Effector CD4-positive, alpha-beta T cell (primary cell): Measurements from ENCODE around the gene GSTT2. TPM values are rescaled to one million over a fixed set of nuclear protein-coding genes. Genes with fewer than 3 reads are reported as not detected.
"Not testable (repeated sequence)": the region's sequence is repeated elsewhere in the genome, so short reads cannot be mapped to it uniquely, and the experiment has no call there.

Experiments
- DNase-seq: peaks from one replicate; pipeline ENCODE4 v3.0.0-alpha.2; 2020
- total RNA-seq: gene quantifications from one replicate; lab custom pipeline; 2026; lab: John Stamatoyannopoulos, UW

Gene GSTT2
- total RNA-seq, result not detected

DNA sequence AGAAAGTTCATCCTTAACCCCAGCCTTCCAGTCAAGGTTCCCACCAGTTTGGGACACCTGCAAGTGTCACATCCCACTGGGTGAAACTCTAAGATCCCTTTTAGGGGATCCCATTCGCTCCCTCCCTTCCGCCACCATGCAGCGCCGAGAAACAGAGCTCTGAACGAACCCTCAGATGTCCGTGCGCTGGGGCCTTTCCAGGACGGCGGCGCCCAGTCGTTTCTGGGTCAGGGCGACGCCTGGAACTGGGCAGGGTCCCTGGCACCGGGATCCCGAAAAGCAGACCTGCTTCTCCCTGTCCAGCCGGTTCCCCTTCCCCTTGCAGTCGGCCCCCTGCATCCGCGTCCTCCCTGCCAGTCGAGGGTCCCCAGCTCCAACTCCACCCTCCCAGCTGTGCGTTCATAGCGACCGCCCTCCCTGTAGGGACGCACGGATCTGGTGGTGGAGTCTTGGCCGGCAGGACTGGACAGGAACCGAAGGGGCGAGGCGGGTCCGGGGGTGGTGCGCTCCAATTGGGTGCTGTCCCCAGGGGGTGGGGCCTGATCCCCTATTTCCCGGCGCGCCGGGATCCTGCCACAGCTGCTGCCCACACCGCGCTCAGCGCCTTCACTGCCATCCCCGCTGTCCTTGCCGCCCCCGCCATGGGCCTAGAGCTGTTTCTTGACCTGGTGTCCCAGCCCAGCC, at the start of gene GSTT2:
GSTT2 (plus strand) TSS at position 578 of the 684 bp plus-strand sequence.
- not testable (repeated sequence) for DNase-seq

DNA sequence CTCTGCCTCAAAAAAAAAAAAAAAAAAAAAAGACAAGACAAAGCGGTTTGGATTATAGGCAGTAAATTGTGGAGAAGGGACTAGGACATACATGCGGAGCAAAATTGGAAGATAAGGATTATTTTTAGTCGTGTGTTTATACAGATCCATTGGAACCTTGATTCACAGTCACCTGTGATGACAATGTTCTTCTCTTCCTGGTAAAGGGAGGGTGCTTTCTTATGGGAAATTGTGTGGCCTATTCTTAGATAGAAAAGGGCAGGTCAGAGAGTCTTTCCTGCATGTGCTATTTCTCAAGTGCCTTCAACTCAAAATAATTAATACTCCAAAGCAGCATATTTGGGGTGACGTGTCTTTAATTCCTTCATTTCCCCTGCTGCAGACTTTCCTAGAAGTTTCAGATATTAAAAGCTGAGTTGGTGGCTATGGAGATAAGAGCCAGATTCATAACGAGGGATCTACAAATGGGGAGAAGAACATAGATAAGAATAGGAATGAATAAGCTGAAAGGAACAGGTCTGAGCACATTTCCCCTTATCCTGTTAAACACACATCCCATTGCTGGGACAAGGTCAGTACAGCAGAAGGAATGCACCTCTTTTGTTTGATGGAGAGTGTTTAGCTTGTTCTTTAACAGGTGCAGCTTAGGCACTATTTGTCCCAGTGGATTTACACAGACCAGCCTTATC, 41.5 kb upstream of the GSTT2 start:
- DNase-seq, result no peak

DNA sequence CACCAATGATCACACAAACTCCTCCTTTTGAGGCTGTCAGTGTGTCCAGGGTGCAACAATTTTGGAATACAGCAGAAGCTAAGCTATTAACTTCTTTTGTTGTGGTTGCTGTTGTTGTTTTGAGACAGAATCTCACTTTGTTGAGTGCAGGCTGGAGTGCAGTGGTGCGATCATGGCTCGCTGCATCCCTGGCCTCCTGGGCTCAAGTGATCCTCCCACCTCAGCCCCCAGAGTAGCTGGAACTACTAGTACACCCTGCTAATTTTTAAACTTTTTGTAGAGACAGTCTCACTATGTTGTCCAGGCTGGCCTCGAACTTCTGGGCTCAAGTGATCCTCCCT, 40.9 kb upstream of the GSTT2 start:
- DNase-seq, result no peak

DNA sequence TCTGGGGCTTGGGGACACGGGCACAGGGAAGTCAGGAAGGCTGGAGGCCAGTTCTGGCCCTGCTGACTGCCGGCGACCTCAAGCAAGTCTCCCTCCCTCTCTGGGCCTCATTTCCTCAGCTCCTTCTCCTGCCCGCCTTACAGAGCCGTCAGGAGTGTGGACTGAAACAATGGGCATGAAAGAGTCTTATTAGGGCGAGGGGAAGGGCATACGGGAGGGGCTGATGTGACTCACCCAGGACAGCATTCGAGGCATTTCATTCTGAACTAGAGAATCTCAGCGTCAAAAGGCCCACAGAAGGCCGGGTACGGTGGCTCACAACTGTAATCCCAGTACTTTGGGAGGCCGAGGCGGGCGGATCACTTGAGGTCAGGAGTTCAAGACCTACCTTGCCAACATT, 39.8 kb upstream of the GSTT2 start:
- DNase-seq, result not testable (repeated sequence)

DNA sequence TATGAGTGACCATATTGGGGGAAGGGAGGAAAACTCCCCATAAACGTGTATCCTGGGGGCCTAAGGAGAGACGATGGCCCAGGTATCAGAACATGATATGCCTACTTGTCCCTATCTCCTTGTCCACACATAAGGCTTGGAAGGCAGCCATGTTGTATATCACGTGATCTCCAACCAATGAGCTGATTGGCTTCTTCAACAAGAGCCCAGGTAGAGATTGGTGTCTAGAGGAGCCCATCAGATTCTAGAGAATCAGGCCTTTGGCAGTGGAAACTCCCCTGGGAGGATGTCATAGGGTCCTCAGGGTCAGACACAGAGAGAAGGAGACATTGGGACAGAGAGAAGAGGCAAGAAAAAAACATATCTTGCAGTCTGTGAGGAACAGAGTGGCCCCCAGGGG, 32.5 kb upstream of the GSTT2 start:
- not testable (repeated sequence) for DNase-seq

DNA sequence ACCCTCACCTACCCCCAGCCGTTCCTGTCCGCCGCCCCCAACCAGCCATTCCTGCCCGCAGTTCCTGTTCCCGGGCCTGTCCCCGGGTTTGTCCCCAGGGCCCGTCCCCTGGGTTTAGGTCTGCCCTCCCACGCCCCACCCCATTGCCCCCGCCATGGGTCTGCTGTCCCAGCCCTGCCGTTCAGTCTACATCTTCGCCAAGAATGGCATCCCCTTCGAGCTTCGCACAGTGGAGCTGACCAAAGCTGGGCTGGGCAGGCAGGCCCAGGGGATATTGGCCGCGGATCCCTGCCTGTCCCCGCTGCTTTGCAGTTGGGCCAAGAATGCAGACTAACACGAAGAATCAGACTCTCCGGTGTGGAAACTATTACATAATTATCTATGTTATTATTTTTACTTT, 30.2 kb upstream of the GSTT2 start:
- DNase-seq, result not testable (repeated sequence)

DNA sequence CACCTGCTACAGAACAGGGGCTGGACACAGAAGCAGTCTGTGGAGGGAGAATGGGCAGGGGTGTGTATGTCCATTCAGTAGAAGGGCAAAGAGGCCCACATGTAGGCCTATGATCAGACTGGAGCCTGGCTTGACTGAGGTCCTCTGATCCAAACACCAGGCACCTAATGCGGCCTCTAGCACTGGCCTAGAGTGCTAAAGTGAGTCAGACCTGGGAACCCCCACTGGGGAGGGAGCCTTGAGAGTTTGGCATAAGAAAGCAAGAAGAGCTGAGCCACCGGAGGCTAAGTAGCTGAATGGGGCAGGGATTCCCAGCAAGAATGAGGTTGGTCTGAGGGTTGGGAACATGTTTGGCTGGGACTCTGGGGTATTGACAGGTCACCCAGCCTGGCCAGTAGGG, 28.6 kb upstream of the GSTT2 start:
- not testable (repeated sequence) for DNase-seq

DNA sequence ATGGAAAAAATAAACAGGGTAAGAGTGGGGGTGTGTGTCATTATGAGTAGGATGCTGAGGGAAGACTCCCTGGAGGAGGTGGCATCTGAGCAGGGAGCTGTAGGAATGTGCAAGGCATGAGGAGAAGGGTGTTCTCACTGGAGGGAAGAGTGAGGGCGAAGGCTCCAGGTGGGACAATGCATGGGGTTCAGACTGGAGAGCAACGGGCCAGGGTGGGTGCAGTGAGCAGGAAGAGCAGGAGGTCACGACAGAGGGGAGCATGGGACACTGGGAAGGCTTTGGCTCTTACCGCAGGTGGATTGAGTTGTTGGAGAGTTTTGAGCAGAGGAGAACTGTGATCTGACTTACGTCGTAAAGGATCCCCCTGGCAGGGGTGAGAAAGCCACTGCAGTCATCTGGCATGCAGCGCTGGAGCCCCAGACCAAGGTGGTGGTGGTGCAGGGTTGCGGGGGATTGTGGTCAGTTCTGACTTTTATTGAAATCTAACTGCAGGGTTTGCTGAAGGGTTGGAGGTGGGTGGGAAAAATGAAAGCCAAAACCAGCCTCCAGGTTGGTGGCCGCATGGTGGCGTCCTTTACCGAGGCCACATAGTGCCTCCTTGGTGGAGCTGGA, 27.0 kb upstream of the GSTT2 start:
- not testable (repeated sequence) for DNase-seq

DNA sequence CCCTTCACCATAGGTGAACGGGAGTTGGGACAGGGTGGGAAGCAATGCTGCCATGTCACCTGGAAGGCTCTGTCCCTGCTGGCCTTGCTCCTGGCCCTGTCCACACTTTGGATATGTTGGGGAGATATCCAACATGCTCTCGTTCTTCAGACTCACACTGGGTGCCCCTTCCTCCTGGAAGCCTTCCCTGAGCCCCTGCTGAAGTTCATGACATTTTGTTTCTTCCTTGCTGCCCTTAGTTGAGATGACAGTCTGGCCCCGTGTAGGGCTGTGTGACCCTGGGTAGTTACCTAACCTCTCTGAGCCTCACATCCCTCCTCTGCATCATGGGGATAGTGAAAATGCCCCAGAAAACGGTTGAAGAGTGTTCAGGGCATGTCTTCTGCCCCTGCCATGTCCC, 26.4 kb upstream of the GSTT2 start:
- not testable (repeated sequence) for DNase-seq

DNA sequence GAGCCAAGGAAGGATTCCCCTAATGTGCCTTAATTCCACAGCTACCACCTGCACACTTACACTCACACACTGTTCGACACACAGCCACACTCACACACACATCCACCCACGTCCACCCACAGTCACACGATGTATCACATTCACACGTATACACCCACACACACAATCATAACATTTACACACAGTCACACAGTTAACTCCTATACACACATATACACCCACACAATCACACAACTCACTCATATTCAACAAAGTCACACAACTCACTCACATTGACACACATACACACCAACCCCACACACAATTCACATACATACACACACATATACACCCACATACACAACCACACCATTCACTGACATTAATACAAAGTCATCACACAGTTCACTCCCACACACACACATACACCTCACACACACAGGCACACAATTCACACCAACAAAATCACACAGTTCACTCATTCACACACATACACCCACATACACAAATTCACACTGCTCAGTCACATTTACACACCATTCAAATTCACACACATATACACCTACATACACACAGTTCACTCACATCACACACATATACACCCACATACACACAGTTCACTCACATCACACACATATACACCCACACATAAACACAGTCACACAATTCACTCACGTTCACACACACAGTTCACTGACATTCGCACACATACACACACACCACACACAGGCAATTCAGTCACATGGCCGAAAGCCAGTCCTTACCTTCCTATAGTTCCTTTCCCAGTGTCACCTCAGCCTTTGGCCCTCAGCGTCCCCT, 25.5 kb upstream of the GSTT2 start:
- DNase-seq, result not testable (repeated sequence)

DNA sequence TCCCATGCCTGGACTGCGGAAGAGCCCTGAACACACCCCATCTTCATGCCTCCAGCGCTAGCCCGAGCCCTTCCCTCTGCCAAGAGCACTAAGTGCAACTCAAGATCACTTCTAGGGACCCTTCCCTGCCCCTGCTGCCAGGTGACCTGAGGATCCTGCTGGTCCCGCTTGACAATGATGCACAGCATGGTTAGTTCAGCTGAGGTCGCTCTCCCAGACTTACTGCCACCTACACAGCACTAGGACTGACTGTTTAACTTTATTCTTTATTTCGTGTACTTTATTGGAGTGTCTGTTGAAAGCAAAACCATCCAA, 25.0 kb upstream of the GSTT2 start:
- not testable (repeated sequence) for DNase-seq

DNA sequence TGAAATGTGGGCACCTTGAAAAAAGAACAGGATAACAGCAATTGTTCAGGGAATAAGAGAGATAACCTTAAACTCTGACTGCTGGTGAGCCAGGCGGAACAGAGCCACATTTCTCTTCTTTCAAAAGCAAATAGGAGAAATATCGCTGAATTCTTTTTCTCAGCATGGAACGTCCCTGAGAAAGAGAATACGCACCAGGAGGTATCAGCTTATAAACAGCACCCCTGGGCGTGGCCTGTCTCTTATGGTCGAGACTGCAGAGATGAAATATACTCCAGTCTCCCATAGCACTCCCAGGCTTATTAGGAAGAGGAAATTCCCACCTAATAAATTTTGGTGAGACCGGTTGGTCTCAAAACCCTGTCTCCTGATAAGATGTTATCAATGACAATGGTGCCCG, 24.0 kb upstream of the GSTT2 start:
- DNase-seq, result not testable (repeated sequence)

DNA sequence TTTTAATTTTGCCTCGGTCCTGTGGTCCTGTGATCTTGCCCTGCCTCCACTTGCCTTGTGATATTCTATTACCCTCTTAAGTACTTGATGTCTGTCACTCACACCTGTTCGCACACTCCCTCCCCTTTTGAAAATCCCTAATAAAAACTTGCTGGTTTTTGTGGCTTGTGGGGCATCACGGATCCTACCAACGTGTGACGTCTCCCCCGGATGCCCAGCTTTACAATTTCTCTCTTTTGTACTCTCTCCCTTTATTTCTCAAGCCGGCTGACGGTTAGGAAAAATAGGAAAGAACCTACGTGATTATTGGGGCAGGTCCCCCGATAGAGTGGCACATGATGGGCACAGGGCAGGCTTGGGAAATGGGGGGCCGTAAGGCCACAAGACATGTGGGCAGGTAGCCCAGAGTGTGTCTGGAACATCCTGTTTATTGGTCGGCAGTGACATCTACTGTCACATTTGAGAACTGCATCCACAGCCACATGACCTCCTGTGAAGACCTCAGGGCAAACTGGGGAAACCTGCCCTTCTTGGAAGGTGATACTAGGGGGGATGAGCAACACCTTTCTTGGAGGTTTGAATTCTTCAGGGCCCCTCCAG, 23.5 kb upstream of the GSTT2 start:
- DNase-seq, result peak; percentile 78

DNA sequence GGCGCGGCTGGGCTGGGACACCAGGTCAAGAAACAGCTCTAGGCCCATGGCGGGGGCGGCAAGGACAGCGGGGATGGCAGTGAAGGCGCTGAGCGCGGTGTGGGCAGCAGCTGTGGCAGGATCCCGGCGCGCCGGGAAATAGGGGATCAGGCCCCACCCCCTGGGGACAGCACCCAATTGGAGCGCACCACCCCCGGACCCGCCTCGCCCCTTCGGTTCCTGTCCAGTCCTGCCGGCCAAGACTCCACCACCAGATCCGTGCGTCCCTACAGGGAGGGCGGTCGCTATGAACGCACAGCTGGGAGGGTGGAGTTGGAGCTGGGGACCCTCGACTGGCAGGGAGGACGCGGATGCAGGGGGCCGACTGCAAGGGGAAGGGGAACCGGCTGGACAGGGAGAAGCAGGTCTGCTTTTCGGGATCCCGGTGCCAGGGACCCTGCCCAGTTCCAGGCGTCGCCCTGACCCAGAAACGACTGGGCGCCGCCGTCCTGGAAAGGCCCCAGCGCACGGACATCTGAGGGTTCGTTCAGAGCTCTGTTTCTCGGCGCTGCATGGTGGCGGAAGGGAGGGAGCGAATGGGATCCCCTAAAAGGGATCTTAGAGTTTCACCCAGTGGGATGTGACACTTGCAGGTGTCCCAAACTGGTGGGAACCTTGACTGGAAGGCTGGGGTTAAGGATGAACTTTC, 18.7 kb upstream of the GSTT2 start, which contains the start of gene GSTT2B:
GSTT2B (minus strand) TSS at position 112 of the 688 bp plus-strand sequence; CDS start at position 48, 64 bp downstream.
- DNase-seq, result not testable (repeated sequence)

DNA sequence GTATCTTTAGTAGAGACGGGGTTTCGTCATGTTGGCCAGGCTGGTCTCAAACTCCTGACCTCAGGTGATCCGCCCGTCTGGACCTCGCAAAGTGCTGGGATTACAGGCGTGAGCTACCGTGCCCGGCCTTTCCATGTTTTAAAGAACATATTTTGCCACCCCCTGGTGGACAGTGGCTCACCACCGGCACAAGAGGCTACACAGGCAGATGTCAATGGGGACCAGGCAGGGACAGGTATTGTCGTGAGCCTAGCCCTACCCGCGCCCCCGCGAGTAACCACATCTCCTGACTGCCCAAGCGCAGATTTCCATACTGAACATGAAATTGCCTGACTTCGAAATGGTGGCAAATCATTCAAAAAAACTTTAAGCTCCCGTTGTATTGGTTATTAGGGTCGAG, 13.8 kb upstream of the GSTT2 start:
- not testable (repeated sequence) for DNase-seq

DNA sequence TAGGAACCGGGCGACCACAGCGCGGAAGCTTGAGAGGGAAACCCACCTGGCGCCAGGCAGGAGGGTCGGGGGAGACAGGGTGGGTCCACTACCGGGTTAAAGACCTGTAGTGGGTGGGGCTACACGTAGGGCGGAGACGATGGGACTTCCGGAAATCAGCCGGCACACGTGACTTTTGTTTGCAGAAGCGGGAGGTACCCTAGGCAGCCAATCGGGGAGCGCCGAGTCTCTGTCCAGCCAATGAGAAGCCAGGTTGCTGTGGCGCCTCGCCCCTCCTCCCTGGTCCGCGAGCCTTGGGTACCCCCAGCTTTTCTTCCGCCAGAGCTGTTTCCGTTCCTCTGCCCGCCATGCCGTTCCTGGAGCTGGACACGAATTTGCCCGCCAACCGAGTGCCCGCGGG, 13.4 kb upstream of the GSTT2 start, which contains the start of gene DDTL:
DDTL (plus strand) TSS at position 321 of the 400 bp plus-strand sequence; CDS start at position 348, 27 bp downstream.
- DNase-seq, result not testable (repeated sequence)

DNA sequence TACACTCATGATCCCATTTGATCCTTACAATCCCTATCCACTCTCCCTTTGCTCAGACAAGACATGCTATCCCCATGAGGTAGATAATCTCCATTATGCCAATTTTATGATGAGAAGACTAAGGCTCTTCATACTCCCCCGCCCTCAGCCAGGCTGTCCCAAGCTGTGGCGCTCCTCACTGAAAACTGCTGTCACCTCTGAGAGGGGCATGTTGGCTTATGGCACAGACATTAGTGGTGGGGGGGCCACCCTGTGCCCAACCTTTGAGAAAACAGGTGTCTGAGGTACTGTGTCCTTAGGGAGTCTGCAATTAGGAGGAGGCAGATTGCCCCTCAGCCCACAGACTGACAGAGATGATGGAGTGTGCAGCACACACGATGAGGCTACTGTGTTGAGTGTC, 10.9 kb upstream of the GSTT2 start:
- no peak for DNase-seq

DNA sequence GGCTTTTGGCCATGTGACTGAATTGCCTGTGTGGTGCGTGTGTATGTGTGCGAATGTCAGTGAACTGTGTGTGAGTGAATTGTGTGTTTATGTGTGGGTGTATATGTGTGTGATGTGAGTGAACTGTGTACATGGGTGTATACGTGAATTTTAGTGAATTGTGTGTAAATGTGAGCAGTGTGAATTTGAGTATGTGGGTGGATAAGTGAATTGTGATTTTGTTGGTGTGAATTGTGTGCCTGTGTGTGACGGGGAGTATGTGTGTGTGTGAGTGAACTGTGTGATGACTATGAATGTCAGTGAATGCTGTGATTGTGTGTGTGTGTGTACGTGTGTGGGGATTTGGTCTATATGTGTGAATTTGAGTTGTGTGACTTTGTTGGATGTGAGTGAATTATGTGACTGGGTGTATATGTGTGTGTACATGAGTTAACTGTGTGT, 9.7 kb upstream of the GSTT2 start:
- DNase-seq, result no peak

DNA sequence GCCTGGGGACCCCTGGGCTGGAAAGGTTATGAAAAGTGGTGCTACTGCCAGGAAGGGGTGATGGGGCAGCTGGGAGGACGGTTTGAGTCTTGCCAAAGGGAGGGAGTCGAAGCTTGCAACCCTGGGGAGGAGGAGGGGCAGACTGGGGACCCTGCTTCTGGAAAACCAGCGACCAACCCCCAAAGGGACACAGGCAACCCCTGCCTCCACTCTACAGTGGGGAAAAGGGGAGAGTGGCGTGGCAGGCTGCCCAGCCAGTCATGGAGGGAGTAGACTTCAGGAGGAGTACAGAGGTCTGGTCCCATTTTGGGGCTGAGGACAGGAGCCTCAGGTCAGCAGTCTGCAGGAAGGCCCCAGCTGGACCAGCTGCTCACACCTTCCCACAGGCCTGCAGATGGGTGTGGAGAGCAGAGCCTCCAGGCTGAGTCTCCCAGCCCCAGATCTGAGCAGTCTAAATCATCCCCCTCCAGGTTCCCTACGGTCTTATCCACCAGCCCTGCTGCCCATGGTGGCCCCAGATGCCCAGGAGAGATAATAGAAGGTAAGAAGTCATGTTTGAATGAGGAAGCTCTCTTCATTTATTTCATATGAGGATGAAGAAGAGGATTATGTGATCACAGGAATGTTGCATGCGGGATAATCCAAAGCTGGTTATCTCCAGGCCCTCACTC, 9.0 kb upstream of the GSTT2 start:
- no peak for DNase-seq

DNA sequence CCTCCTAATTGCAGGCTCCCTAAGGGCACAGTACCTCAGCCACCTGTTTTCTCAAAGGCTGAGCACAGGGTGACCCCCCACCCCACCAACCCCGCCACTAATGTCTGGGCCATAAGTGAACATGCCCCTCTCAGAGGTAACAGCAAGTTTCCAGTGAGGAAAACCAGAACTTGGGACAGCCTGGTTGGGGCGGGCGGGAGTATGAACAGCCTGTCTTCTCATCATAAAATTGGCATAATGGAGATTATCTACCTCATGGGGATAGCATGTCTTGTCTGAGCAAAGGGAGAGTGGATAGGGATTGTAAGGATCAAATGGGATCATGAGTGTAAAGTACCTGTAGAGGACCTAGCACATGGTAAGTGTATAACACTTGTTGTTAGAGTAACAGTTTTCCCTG, 8.0 kb upstream of the GSTT2 start:
- not testable (repeated sequence) for DNase-seq

DNA sequence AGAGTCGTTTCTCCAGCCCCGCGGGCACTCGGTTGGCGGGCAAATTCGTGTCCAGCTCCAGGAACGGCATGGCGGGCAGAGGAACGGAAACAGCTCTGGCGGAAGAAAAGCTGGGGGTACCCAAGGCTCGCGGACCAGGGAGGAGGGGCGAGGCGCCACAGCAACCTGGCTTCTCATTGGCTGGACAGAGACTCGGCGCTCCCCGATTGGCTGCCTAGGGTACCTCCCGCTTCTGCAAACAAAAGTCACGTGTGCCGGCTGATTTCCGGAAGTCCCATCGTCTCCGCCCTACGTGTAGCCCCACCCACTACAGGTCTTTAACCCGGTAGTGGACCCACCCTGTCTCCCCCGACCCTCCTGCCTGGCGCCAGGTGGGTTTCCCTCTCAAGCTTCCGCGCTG, 5.6 kb upstream of the GSTT2 start, which contains the start of gene DDT:
DDT (minus strand) TSS at position 97 of the 400 bp plus-strand sequence; CDS start at position 70, 27 bp downstream.
- DNase-seq, result not testable (repeated sequence)
